ENCODE measurements around the gene FCER1G. TPM values are rescaled to one million over a fixed set of nuclear protein-coding genes. Genes with fewer than 3 reads are reported as not detected.
A peak's percentile ranks its signal among the peaks of the same experiment; 100 is the strongest.

Gene FCER1G
- total RNA-seq, 4 donors from 2014 or later, result 20.9 to 194 (median 49.2) TPM

DNA sequence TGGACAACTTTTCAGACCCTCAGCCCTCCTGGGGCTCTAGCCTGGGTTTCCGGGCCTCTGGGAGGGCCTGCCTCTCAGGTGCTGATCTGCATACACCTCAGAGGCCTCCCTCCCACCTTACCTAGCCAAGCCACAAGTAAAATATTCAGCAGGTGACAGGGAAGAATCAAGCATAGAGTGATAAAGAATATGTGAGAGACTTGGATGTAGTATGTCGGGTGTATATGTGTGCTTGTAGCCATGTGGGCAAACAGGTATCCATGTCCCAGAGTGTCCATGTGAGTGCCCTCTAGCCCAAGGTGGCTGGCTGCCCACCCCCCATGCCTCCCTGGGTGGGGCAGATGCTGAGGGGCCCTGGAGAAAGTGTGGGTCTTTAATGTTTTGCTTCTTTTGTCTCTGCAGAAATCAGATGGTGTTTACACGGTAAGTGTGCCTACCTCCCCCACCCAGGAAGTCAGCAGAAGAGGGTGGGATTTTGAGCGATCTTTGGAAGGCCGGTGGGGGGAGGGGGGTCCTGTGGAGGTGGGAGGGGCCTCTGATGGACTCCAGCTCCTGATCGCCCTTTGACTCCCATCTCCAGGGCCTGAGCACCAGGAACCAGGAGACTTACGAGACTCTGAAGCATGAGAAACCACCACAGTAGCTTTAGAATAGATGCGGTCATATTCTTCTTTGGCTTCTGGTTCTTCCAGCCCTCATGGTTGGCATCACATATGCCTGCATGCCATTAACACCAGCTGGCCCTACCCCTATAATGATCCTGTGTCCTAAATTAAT, 3.4 kb downstream of the FCER1G start:
- DNase-seq, result no peak
- H3K27me3 ChIP-seq, result no peaks in the 10 kb centered on the region
- in situ Hi-C loops (cut with MboI; ENCODE audit: low pct_ligation_motif_present in 1 of 4, low pct_unique_long_range_greater_than_20kb in 1 of 4, low sequenced_read_pairs in 3 of 4) (loop anchor here in 1 of 4 donors (25.0 kb wide), 1 partner anchor 169 kb away; no protein-coding TSS in a partner anchor), intact Hi-C loops (cut with DNase I; ENCODE audit: low total_unique reads) (no loop called here)
- no peak overlapping the region for H3K4me3 ChIP-seq
- peak overlapping the region in 2 of 4 donors; percentile 8 to 66 for H3K27ac ChIP-seq
- no peak for TF ChIP-seq POLR2AphosphoS5 (IDR thresholded peaks at IDR 0.05)
- TF ChIP-seq POLR2A (IDR thresholded peaks at IDR 0.05), result no peak
- no peak for TF ChIP-seq CTCF (IDR thresholded peaks at IDR 0.05)
- no peak for TF ChIP-seq EP300 (IDR thresholded peaks at IDR 0.05; ENCODE audit: low read depth)
- H3K9me3 ChIP-seq, result no peaks in the 10 kb centered on the region
- 72% methylated on average over 8 of the region's 8 CpGs; no CpG with 5 or more reads in 1 of the 2 donors for WGBS, 2 donors (ENCODE audit: low coverage in 1 of 2)
- H3K36me3 ChIP-seq, result peaks cover 0 to 12% (median 6%) of the 10 kb centered on the region in 4 donors
- peaks cover 0 to 3% (median 0%) of the 10 kb centered on the region in 4 donors for H3K4me1 ChIP-seq

GRCh38 chr1:161219078-161219892, 4.2 kb downstream of the FCER1G start:
- no peaks in the 10 kb centered on the region for H3K9me3 ChIP-seq
- peaks cover 0 to 3% (median 0%) of the 10 kb centered on the region in 4 donors for H3K4me1 ChIP-seq
- H3K36me3 ChIP-seq, result peaks cover 0 to 5% (median 2%) of the 10 kb centered on the region in 4 donors
- H3K27me3 ChIP-seq, result no peaks in the 10 kb centered on the region
- DNase-seq, result no peak
- intact Hi-C loops (cut with DNase I; ENCODE audit: low total_unique reads), result no loop called here
- no peak overlapping the region for H3K27ac ChIP-seq
- 83 to 89% methylated on average over 2 to 5 of the region's 5 CpGs for WGBS, 2 donors (ENCODE audit: low coverage in 1 of 2)
- TF ChIP-seq POLR2AphosphoS5 (IDR thresholded peaks at IDR 0.05) (no peak), EP300 (IDR thresholded peaks at IDR 0.05; ENCODE audit: low read depth) (no peak), POLR2A (IDR thresholded peaks at IDR 0.05) (no peak), CTCF (IDR thresholded peaks at IDR 0.05) (no peak)
- H3K4me3 ChIP-seq, result no peak overlapping the region
- in situ Hi-C loops (cut with MboI; ENCODE audit: low pct_ligation_motif_present in 1 of 4, low pct_unique_long_range_greater_than_20kb in 1 of 4, low sequenced_read_pairs in 3 of 4), result loop anchor here in 1 of 4 donors (25.0 kb wide), 1 partner anchor 168 kb away; no protein-coding TSS in a partner anchor

GRCh38 chr1:161220002-161220401, 4.9 kb downstream of the FCER1G start:
- no peak for DNase-seq
- Histone ChIP-seq H3K4me1 (peaks cover 0 to 3% (median under 1%) of the 10 kb centered on the region in 4 donors), H3K9me3 (no peaks in the 10 kb centered on the region), H3K36me3 (no peaks in the 10 kb centered on the region), H3K27me3 (no peaks in the 10 kb centered on the region), H3K27ac (no peak overlapping the region), H3K4me3 (no peak overlapping the region)
- WGBS, 2 donors (ENCODE audit: low coverage in 1 of 2), result 86 to 94% methylated on average over 4 to 5 of the region's 5 CpGs
- TF ChIP-seq CTCF (IDR thresholded peaks at IDR 0.05) (no peak), POLR2AphosphoS5 (IDR thresholded peaks at IDR 0.05) (no peak), EP300 (IDR thresholded peaks at IDR 0.05; ENCODE audit: low read depth) (no peak), POLR2A (IDR thresholded peaks at IDR 0.05) (no peak)
- intact Hi-C loops (cut with DNase I; ENCODE audit: low total_unique reads), result no loop called here
- in situ Hi-C loops (cut with MboI; ENCODE audit: low pct_ligation_motif_present in 1 of 4, low pct_unique_long_range_greater_than_20kb in 1 of 4, low sequenced_read_pairs in 3 of 4), result loop anchor here in 3 of 4 donors (10.0 to 25.0 kb wide), 3 partner anchors 155 to 167 kb away; no protein-coding TSS in a partner anchor
